Measurements from ENCODE around the gene RAI1. TPM values are rescaled to one million over a fixed set of nuclear protein-coding genes. Genes with fewer than 3 reads are reported as not detected.

RAI1 gene
- total and polyA plus RNA-seq, 2 of the 8 experiments (the other 6 are each of a cell fraction or from before 2014, with no cell fraction given), result 0.39 to 1.2 TPM

GRCh38 chr17:17675925-17676534 lies 5.2 kb upstream of the RAI1 start:
- Histone ChIP-seq H3K18ac (ENCODE audit: extremely low read depth, low read length) (no peak overlapping the region), H4K20me1 (replicated peaks in 1 of 2; ENCODE audit: control insufficient read depth in 1 of 2, insufficient read depth in 2 of 2, low read length in 2 of 2) (peaks cover 1 to 4% of the 10 kb centered on the region in 2 experiments), H3K14ac (ENCODE audit: insufficient read length) (no peak overlapping the region), H2AK5ac (ENCODE audit: low read depth, low read length) (0 out of 2 replicates have a peak overlapping the region, but pooled peaks have one; percentile 6), H3K27ac (ENCODE audit: low read depth, low read length) (no peak overlapping the region), H3K27me3 (replicated peaks in 1 of 4; ENCODE audit: control insufficient read depth in 3 of 4, extremely low read depth in 1 of 4, insufficient read depth in 3 of 4, low read length in 3 of 4) (peaks cover 21 to 70% (median 62%) of the 10 kb centered on the region in 4 experiments), H4K8ac (ENCODE audit: extremely low read depth, insufficient read depth, low read length) (no peak overlapping the region; the same call in 1 of the 2 replicates), H2BK5ac (ENCODE audit: low read depth, low read length) (no peak overlapping the region), H3K36me3 (ENCODE audit: control insufficient read depth in 2 of 4, insufficient read depth in 4 of 4, low read length in 3 of 4) (no peaks in the 10 kb centered on the region), H3K9ac (replicated peaks in 1 of 4; ENCODE audit: extremely low read depth in 1 of 4, low read depth in 3 of 4, low read length in 3 of 4) (no peak overlapping the region), H4K91ac (replicated peaks; ENCODE audit: insufficient read length, low read length) (no peak overlapping the region), H2BK20ac (ENCODE audit: low read length) (no peak overlapping the region), H3K56ac (replicated peaks; ENCODE audit: insufficient read length, low read depth, low read length) (no peak overlapping the region), H3K4me3 (ENCODE audit: extremely low read depth in 1 of 4, insufficient read depth in 2 of 4, low read depth in 3 of 4, low read length in 4 of 4) (no peak overlapping the region; a peak in 1 of 8 replicates), H3K4me2 (ENCODE audit: insufficient read depth in 1 of 2, low read depth in 2 of 2, low read length in 2 of 2) (peak overlapping the region; percentile 21 to 39), H4K5ac (ENCODE audit: insufficient read length, low read depth, low read length) (no peak overlapping the region), H2BK15ac (ENCODE audit: low read length) (no peak overlapping the region), H2BK120ac (replicated peaks; ENCODE audit: low read depth, low read length) (no peak overlapping the region), H2BK12ac (ENCODE audit: low read depth, low read length) (0 out of 2 replicates have a peak overlapping the region, but pooled peaks have one; percentile 23), H3K23ac (ENCODE audit: insufficient read length) (no peak overlapping the region), H3K79me2 (ENCODE audit: control insufficient read depth in 1 of 2, insufficient read depth in 2 of 2, low read length in 2 of 2) (no peaks in the 10 kb centered on the region), H3K79me1 (ENCODE audit: low read depth, low read length) (no peaks in the 10 kb centered on the region), H3K4ac (replicated peaks; ENCODE audit: insufficient read length, low read depth, low read length) (no peak overlapping the region), H3K9me3 (ENCODE audit: insufficient read depth in 2 of 2, low read depth in 1 of 2, low read length in 1 of 2) (no peaks in the 10 kb centered on the region), H2AFZ (ENCODE audit: low read length) (no peak overlapping the region), H3K23me2 (ENCODE audit: low read depth, low read length) (no peaks in the 10 kb centered on the region), H3K4me1 (replicated peaks in 1 of 4; ENCODE audit: control insufficient read depth in 3 of 4, insufficient read depth in 4 of 4, low read length in 3 of 4) (peaks cover 4 to 14% (median 6%) of the 10 kb centered on the region in 4 experiments)
- WGBS, 2 experiments (ENCODE audit: extremely low coverage in 1 of 2, insufficient coverage in 1 of 2, insufficient read length in 1 of 2, insufficient replicate concordance in 2 of 2, low coverage in 1 of 2, low lambda C conversion rate in 2 of 2, missing lambda C conversion rate in 1 of 2), result 28% methylated on average over 11 of the region's 11 CpGs; no CpG with 5 or more reads in 1 of the 2 experiments
- FAIRE-seq (peak; percentile 55), DNase-seq (ENCODE audit: low read depth in 1 of 2, low spot score in 2 of 2) (no peak)
- TF ChIP-seq CREB1 (IDR thresholded peaks at IDR 0.05) (peak; percentile 47; the same call in 1 of the 2 replicates), HDAC6 (IDR thresholded peaks at IDR 0.05; ENCODE audit: low read depth, low read length) (no peak)
- ChIA-PET CTCF (ENCODE audit: partially characterized antibody) (interaction anchor here (0.8 to 1.4 kb wide), 6 partner anchors 9 to 111 kb away, joined by 3 to 4 read pairs (median 4); no protein-coding TSS in a partner anchor), POLR2A (ENCODE audit: partially characterized antibody) (interaction anchor here (1.2 to 1.5 kb wide), 2 partner anchors 12 to 105 kb away, joined by 5 to 6 read pairs; no protein-coding TSS in a partner anchor)

Measured in H1 (cell line).